Right ventricle myocardium inferior (tissue), 1 donor: ENCODE data around the gene SMAD6. TPM values are rescaled to one million over a fixed set of nuclear protein-coding genes. Genes with fewer than 3 reads are reported as not detected.
"Not testable (repeated sequence)": the region's sequence is repeated elsewhere in the genome, so short reads cannot be mapped to it uniquely, and the experiment has no call there.

Experiments used
- ATAC-seq: fragments of 200-7000 bp; cut with Tn5 transposase; one replicate; pipeline ENCODE4 v1.9.1; 2020; ENCODE audit warnings: mild to moderate bottlenecking, moderate library complexity
- DNase-seq: peaks from one replicate; pipeline ENCODE4 v3.0.0; 2021; ENCODE audit errors: missing footprints
- intact Hi-C: fragments of 100-400 bp; cut with DNase I; formaldehyde crosslinking; loops from one replicate; pipeline ENCODE4 v1.11.0; 2022
- total RNA-seq: library from RNA; stranded (reverse); fragmentation: NEBNext Ultra II Directional; extraction: Animal tissue kit (Norgen Biotek cat#: 25700); gene quantifications from one replicate; pipeline ENCODE4 v1.2.1, GENCODE V29; 2021
- donor health status: DM: no; HTN: yes; CAD: no; lungs with severe emphysema.

SMAD6 gene
- total RNA-seq, 1 donor from 2014 or later: 16.2 TPM

- intact Hi-C loops: no loop called here
- no peak for DNase-seq
- ATAC-seq: no peak
Measured at GRCh38 chr15:66823601-66824000, 121.6 kb downstream of the SMAD6 start.

- DNase-seq (no peak), ATAC-seq (peak; percentile 50)
- intact Hi-C loops: no loop called here
Measured at GRCh38 chr15:66824424-66824823, 122.4 kb downstream of the SMAD6 start.

GRCh38 chr15:66825139-66825538 is 123.1 kb downstream of the SMAD6 start:
- no peak for ATAC-seq
- DNase-seq: no peak
- intact Hi-C loops: no loop called here

- intact Hi-C loops: no loop called here
- no peak for DNase-seq
- ATAC-seq: no peak
Measured at GRCh38 chr15:66825731-66826130, 123.7 kb downstream of the SMAD6 start.

- no peak for DNase-seq
- intact Hi-C loops: no loop called here
- no peak for ATAC-seq
Measured at GRCh38 chr15:66826507-66826906, 124.5 kb downstream of the SMAD6 start.

GRCh38 chr15:66827039-66827697 is 125.1 kb downstream of the SMAD6 start:
- DNase-seq (no peak), ATAC-seq (no peak)
- intact Hi-C loops: no loop called here

GRCh38 chr15:66827698-66828055 is 125.6 kb downstream of the SMAD6 start:
- DNase-seq (no peak), ATAC-seq (no peak)
- intact Hi-C loops: no loop called here

- DNase-seq, intact Hi-C loops, ATAC-seq: not testable (repeated sequence)
Measured at GRCh38 chr15:66828817-66829541, 126.9 kb downstream of the SMAD6 start.

- intact Hi-C loops: no loop called here
- DNase-seq (no peak), ATAC-seq (no peak)
Measured at GRCh38 chr15:66829551-66830121, 127.6 kb downstream of the SMAD6 start.

GRCh38 chr15:66830358-66830757 is 128.3 kb downstream of the SMAD6 start:
- ATAC-seq (peak; percentile 87), DNase-seq (no peak)
- intact Hi-C loops: no loop called here

- ATAC-seq: no peak
- intact Hi-C loops: no loop called here
- no peak for DNase-seq
Measured at GRCh38 chr15:66830823-66831222, 128.8 kb downstream of the SMAD6 start.

- no peak for DNase-seq
- intact Hi-C loops: no loop called here
- no peak for ATAC-seq
Measured at GRCh38 chr15:66831289-66831688, 129.3 kb downstream of the SMAD6 start.

- DNase-seq (no peak), ATAC-seq (no peak)
- intact Hi-C loops: no loop called here
Measured at GRCh38 chr15:66831801-66832390, 129.9 kb downstream of the SMAD6 start.

Other genes starting within 250 kb of the SMAD6 start
- gene SNAPC5, start 204.5 kb upstream of the SMAD6 start, total RNA-seq: 40.8 TPM
- gene RPL4, start 197.4 kb upstream of the SMAD6 start, total RNA-seq: 1,478 TPM
- gene ZWILCH, start 196.9 kb upstream of the SMAD6 start, total RNA-seq: 2.1 TPM
- not detected for gene LCTL, start 136.2 kb upstream of the SMAD6 start, total RNA-seq